ENCODE measurements around the gene TEF.

DNA sequence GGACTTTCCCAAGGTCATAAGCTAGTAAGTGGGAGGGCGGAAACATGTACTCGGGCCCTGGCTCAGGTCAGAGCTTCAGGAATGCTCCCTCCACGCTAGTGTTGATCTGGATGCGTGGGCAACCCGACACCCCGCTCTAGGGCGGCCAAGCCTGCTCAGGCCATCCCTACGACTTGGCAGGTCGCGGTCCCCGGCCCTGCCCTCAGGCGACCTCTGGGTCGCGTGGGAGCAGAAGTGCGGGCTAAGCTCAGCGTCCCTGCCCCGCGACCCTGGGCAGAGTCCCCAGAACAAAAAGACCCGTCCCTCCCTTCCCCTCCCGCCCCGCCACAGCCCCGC is 781 bp upstream of the TEF start:
- no peak for TF ChIP-seq CTCF (IDR thresholded peaks at IDR 0.05; ENCODE audit: low read length)
- no peak for TF ChIP-seq EZH2 (optimal IDR thresholded peaks at IDR 0.05; ENCODE audit: low read depth, low read length)
- no peak for TF ChIP-seq EZH2phosphoT487 (IDR thresholded peaks at IDR 0.05; ENCODE audit: low read length)

Data from MM.1S (cell line).